Liver (tissue), 9 donors: ENCODE results near the gene RAP1GAP2. TPM values are rescaled to one million over a fixed set of nuclear protein-coding genes. Genes with fewer than 3 reads are reported as not detected.

Experiments used
- DNase-seq: peaks from one replicate; pipeline ENCODE4 v3.0.0-alpha.2; 2017; ENCODE audit warnings: low spot score
- H3K27ac ChIP-seq, 2 donors: one replicate each; pipeline ENCODE4 v1.7.0; 2013; ENCODE audit warnings: inconsistent platforms in 2 of 2, low read length in 2 of 2, control low read depth in 1 of 2, low read depth in 1 of 2, mild to moderate bottlenecking in 1 of 2
- H3K27me3 ChIP-seq, 4 donors: one replicate each; pipeline versions ENCODE4 v1.6.1 to v1.7.0; 2013; ENCODE audit warnings: low read length in 3 of 4, inconsistent platforms in 1 of 4, mild to moderate bottlenecking in 1 of 4, moderate library complexity in 1 of 4; ENCODE audit not compliant: control insufficient read depth in 4 of 4, insufficient read depth in 4 of 4
- H3K36me3 ChIP-seq, 4 donors: one replicate each; pipeline versions ENCODE4 v1.6.1 to v1.7.0; 2013; ENCODE audit warnings: low read length in 3 of 4, mild to moderate bottlenecking in 3 of 4, low read depth in 1 of 4, moderate library complexity in 1 of 4; ENCODE audit not compliant: control insufficient read depth in 4 of 4, insufficient read depth in 3 of 4
- H3K4me1 ChIP-seq, 4 donors: one replicate each; pipeline versions ENCODE4 v1.6.1 to v1.7.0; 2013; ENCODE audit warnings: low read length in 3 of 4, mild to moderate bottlenecking in 3 of 4, moderate library complexity in 1 of 4; ENCODE audit not compliant: control insufficient read depth in 4 of 4, insufficient read depth in 4 of 4
- H3K4me3 ChIP-seq, 3 donors: one replicate each; pipeline versions ENCODE4 v1.6.1 to v1.7.0; 2013; ENCODE audit warnings: low read length in 3 of 3, control low read depth in 1 of 3, low read depth in 1 of 3, mild to moderate bottlenecking in 1 of 3
- H3K9ac ChIP-seq, 2 donors: one replicate each; pipeline ENCODE4 v1.7.0; 2013; ENCODE audit warnings: low read length in 2 of 2, mild to moderate bottlenecking in 2 of 2, moderate library complexity in 2 of 2, control low read depth in 1 of 2, low read depth in 1 of 2
- H3K9me3 ChIP-seq, 4 donors: one replicate each; pipeline versions ENCODE4 v1.6.1 to v1.7.0; 2013; ENCODE audit warnings: low read length in 3 of 4; ENCODE audit not compliant: control insufficient read depth in 4 of 4
- ATF3 ChIP-seq: IDR thresholded peaks from 2 replicates; pipeline ENCODE4 v1.6.1; 2016; ENCODE audit warnings: antibody characterized with exemption
- EGR1 ChIP-seq, 2 donors: IDR thresholded peaks; 2 replicates each; pipeline ENCODE4 v1.6.1; 2016 to 2018; ENCODE audit warnings: antibody characterized with exemption in 2 of 2, low read depth in 2 of 2
- FOXA1 ChIP-seq: IDR thresholded peaks from 2 replicates; pipeline ENCODE4 v1.6.1; 2016; ENCODE audit warnings: antibody characterized with exemption
- FOXA2 ChIP-seq: IDR thresholded peaks from 2 replicates; pipeline ENCODE4 v1.6.1; 2016; ENCODE audit warnings: antibody characterized with exemption
- GABPA ChIP-seq, 2 donors: IDR thresholded peaks in 1 of 2; conservative IDR thresholded peaks in 1 of 2; 2 replicates each; pipeline ENCODE4 v1.6.1; 2016; ENCODE audit warnings: antibody characterized with exemption in 2 of 2, mild to moderate bottlenecking in 1 of 2, moderate library complexity in 1 of 2
- HNF4A ChIP-seq, 2 donors: conservative IDR thresholded peaks; 2 replicates each; pipeline ENCODE4 v1.6.1; 2016; ENCODE audit warnings: antibody characterized with exemption in 2 of 2, mild to moderate bottlenecking in 2 of 2
- HNF4G ChIP-seq: IDR thresholded peaks from 2 replicates; pipeline ENCODE4 v1.6.1; 2016; ENCODE audit warnings: antibody characterized with exemption
- JUND ChIP-seq, 2 donors: IDR thresholded peaks; 2 replicates each; pipeline ENCODE4 v1.6.1; 2016; ENCODE audit warnings: antibody characterized with exemption in 2 of 2
- NR2F2 ChIP-seq: IDR thresholded peaks from 2 replicates; pipeline ENCODE4 v1.6.1; 2016; ENCODE audit warnings: antibody characterized with exemption
- RAD21 ChIP-seq, 2 donors: IDR thresholded peaks; 2 replicates each; pipeline ENCODE4 v1.6.1; 2016; ENCODE audit warnings: antibody characterized with exemption in 2 of 2, mild to moderate bottlenecking in 2 of 2
- RXRA ChIP-seq, 2 donors: IDR thresholded peaks; 2 replicates each; pipeline ENCODE4 v1.6.1; 2017 to 2018; ENCODE audit warnings: antibody characterized with exemption in 2 of 2, mild to moderate bottlenecking in 1 of 2
- SP1 ChIP-seq: IDR thresholded peaks from 2 replicates; pipeline ENCODE4 v1.6.1; 2018; ENCODE audit warnings: antibody characterized with exemption, mild to moderate bottlenecking
- TAF1 ChIP-seq: conservative IDR thresholded peaks from 2 replicates; pipeline ENCODE4 v1.6.1; 2016; ENCODE audit warnings: antibody characterized with exemption, mild to moderate bottlenecking
- YY1 ChIP-seq: IDR thresholded peaks from 2 replicates; pipeline ENCODE4 v1.6.1; 2016; ENCODE audit warnings: antibody characterized with exemption, mild to moderate bottlenecking
- ZBTB33 ChIP-seq: IDR thresholded peaks from 2 replicates; pipeline ENCODE4 v1.6.1; 2016; ENCODE audit warnings: antibody characterized with exemption
- WGBS: extraction: QIAGEN DNeasy Blood & Tissue Kit; methylation state at CpG from one replicate; pipeline ENCODE4 v1.1.7; 2013; 5-methylcytosine and 5-hydroxymethylcytosine counted together
- polyA plus RNA-seq, 2 donors: library from polyadenylated mRNA; stranded (reverse) in 1 of 2; unstranded in 1 of 2; fragments of 200-250 nt in 1 of 2; fragments of >200 nt in 1 of 2; fragmentation: Nextera tagmentation in 1 of 2; extraction: Ambion mirVana in 1 of 2; gene quantifications; one replicate each; pipeline versions ENCODE4 v1.2.1 to v1.2.3, GENCODE V29; 2013 to 2015
- total RNA-seq, 2 donors: library from RNA; depleted of rRNA; stranded (reverse); fragments of >200 nt; gene quantifications; one replicate each; pipeline ENCODE4 v1.2.3, GENCODE V29; 2014
- TF ChIP-seq, protein P1 (sequence below): IDR thresholded peaks from 2 replicates; pipeline ENCODE4 v1.6.1; 2016; ENCODE audit warnings: antibody characterized with exemption, mild to moderate bottlenecking
- TF ChIP-seq, protein P2 (sequence below): IDR thresholded peaks from 2 replicates; pipeline ENCODE4 v1.6.1; 2016; ENCODE audit warnings: antibody characterized with exemption
- TF ChIP-seq, protein P3 (sequence below): fragments of 150-350 bp; IDR thresholded peaks from 2 replicates; pipeline ENCODE4 v1.5.1; 2017; ENCODE audit warnings: improper control_type of control experiment, low read depth, low read length; ENCODE audit not compliant: missing input control
- donor health status: healthy.
- donor health status: healthy.
- donor health status: healthy.
- donor health status: healthy.
- donor health status: healthy.

RAP1GAP2 gene
- total and polyA plus RNA-seq, 4 donors = 0.56 to 1.7 (median 1.1) TPM

- Histone ChIP-seq H3K27me3 (no peaks in the 10 kb centered on the region), H3K4me3 (no peak overlapping the region), H3K9ac (no peak overlapping the region), H3K4me1 (no peaks in the 10 kb centered on the region), H3K9me3 (no peaks in the 10 kb centered on the region), H3K27ac (no peak overlapping the region), H3K36me3 (no peaks in the 10 kb centered on the region)
- TF ChIP-seq TAF1 (no peak), EGR1 (IDR thresholded peaks at IDR 0.05; ENCODE audit: low read depth in 2 of 2) (no peak), HNF4A (conservative IDR thresholded peaks at IDR 0.05) (no peak), GABPA (IDR thresholded peaks at IDR 0.05 in 1 of 2, conservative IDR thresholded peaks at IDR 0.05 in 1 of 2) (no peak), HNF4G (no peak)
- TF ChIP-seq, protein P1, sequence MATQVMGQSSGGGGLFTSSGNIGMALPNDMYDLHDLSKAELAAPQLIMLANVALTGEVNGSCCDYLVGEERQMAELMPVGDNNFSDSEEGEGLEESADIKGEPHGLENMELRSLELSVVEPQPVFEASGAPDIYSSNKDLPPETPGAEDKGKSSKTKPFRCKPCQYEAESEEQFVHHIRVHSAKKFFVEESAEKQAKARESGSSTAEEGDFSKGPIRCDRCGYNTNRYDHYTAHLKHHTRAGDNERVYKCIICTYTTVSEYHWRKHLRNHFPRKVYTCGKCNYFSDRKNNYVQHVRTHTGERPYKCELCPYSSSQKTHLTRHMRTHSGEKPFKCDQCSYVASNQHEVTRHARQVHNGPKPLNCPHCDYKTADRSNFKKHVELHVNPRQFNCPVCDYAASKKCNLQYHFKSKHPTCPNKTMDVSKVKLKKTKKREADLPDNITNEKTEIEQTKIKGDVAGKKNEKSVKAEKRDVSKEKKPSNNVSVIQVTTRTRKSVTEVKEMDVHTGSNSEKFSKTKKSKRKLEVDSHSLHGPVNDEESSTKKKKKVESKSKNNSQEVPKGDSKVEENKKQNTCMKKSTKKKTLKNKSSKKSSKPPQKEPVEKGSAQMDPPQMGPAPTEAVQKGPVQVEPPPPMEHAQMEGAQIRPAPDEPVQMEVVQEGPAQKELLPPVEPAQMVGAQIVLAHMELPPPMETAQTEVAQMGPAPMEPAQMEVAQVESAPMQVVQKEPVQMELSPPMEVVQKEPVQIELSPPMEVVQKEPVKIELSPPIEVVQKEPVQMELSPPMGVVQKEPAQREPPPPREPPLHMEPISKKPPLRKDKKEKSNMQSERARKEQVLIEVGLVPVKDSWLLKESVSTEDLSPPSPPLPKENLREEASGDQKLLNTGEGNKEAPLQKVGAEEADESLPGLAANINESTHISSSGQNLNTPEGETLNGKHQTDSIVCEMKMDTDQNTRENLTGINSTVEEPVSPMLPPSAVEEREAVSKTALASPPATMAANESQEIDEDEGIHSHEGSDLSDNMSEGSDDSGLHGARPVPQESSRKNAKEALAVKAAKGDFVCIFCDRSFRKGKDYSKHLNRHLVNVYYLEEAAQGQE = no peak
- 73% methylated on average over 3 of the region's 3 CpGs for WGBS
- DNase-seq = no peak
Measured at GRCh38 chr17:2865228-2865627, 69.0 kb downstream of the RAP1GAP2 start.

- H3K36me3 ChIP-seq = no peaks in the 10 kb centered on the region
- no peak for DNase-seq
- 74% methylated on average over 23 of the region's 23 CpGs for WGBS
- no peaks in the 10 kb centered on the region for H3K9me3 ChIP-seq
- H3K4me3 ChIP-seq = no peak overlapping the region
- H3K27ac ChIP-seq = no peak overlapping the region
- TF ChIP-seq SP1 (no peak), NR2F2 (no peak), YY1 (no peak), TAF1 (no peak), ATF3 (no peak), HNF4G (no peak), ZBTB33 (no peak), GABPA (IDR thresholded peaks at IDR 0.05 in 1 of 2, conservative IDR thresholded peaks at IDR 0.05 in 1 of 2) (no peak), EGR1 (IDR thresholded peaks at IDR 0.05; ENCODE audit: low read depth in 2 of 2) (no peak), RAD21 (IDR thresholded peaks at IDR 0.05) (no peak), HNF4A (conservative IDR thresholded peaks at IDR 0.05) (no peak), FOXA1 (no peak), FOXA2 (no peak), RXRA (IDR thresholded peaks at IDR 0.05) (no peak), JUND (IDR thresholded peaks at IDR 0.05) (no peak)
- TF ChIP-seq, protein P1 = no peak
- TF ChIP-seq, protein P2, sequence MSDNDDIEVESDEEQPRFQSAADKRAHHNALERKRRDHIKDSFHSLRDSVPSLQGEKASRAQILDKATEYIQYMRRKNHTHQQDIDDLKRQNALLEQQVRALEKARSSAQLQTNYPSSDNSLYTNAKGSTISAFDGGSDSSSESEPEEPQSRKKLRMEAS = no peak
- TF ChIP-seq, protein P3, sequence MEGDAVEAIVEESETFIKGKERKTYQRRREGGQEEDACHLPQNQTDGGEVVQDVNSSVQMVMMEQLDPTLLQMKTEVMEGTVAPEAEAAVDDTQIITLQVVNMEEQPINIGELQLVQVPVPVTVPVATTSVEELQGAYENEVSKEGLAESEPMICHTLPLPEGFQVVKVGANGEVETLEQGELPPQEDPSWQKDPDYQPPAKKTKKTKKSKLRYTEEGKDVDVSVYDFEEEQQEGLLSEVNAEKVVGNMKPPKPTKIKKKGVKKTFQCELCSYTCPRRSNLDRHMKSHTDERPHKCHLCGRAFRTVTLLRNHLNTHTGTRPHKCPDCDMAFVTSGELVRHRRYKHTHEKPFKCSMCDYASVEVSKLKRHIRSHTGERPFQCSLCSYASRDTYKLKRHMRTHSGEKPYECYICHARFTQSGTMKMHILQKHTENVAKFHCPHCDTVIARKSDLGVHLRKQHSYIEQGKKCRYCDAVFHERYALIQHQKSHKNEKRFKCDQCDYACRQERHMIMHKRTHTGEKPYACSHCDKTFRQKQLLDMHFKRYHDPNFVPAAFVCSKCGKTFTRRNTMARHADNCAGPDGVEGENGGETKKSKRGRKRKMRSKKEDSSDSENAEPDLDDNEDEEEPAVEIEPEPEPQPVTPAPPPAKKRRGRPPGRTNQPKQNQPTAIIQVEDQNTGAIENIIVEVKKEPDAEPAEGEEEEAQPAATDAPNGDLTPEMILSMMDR = no peak
- H3K9ac ChIP-seq = no peak overlapping the region
- H3K27me3 ChIP-seq = peaks cover 0 to 4% (median 0%) of the 10 kb centered on the region in 4 donors
- no peaks in the 10 kb centered on the region for H3K4me1 ChIP-seq
Measured at GRCh38 chr17:2867441-2868424, 71.5 kb downstream of the RAP1GAP2 start.
